Fibroblast of the conjunctiva (primary cell): ENCODE measurements around the gene FAM107B.

Source experiments
- DNase-seq: peaks from one replicate; pipeline ENCODE4 v3.0.0-alpha.2; 2010; ENCODE audit warnings: low read depth

Gene FAM107B

DNA sequence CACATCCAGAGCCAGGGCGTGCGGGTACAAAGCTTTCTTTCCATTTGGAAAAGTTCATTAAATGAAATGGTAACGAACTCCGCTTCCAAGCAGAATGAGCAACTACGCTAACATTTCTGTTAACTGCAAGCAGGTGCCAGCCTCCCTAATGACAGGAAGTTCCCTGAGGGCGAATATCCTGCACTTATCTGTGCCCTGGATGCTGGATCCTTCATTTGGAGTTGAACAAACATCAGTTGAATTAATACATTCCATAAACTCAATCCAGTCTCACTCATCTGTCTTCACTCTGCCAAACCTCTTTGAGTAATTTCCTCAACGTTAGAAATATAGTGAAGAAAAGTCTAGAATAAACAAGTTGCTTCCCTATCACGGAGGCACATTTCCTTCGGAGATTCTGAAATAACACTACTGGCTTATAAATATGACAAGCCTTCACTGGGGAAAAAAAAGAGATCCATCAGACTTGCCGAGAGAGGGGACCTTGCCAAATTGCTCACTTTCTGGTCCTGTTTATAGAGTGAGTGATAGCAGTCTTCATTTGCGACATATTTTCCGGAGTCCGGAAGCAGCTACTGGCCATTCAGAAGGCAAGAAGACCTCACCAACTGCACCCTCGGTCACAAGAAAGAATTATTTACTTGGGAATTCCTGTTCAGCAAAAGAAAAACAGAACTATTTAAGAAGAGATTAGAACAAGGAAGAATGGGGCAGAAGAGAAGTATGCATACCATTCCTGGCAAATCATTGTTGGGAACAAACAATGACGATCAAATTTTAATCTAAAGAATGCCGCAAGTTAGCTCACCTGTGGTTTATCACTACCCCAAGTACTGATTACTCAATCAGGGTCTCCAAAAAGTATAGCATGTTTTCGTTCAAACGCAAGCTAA lies 196.4 kb downstream of the FAM107B start:
- no peak for DNase-seq

DNA sequence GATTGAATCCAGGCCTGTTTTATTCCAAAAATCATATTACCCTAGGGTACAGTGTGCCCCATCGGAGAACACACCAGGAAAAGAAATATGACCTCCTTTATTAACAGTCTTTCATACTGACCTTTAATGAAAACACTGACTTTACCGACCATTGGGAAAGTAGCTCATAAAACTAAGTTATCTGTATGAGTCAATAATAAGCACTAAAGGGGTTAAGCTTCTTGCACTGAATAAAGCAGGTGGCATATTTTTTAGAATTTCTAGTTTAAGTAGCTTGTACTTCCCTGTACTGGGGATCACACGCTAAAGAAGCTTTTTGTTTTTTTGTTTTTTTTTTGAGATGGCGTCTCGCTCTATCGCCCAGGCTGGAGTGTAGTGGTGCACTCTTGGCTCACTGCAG lies 199.8 kb downstream of the FAM107B start:
- no peak for DNase-seq

DNA sequence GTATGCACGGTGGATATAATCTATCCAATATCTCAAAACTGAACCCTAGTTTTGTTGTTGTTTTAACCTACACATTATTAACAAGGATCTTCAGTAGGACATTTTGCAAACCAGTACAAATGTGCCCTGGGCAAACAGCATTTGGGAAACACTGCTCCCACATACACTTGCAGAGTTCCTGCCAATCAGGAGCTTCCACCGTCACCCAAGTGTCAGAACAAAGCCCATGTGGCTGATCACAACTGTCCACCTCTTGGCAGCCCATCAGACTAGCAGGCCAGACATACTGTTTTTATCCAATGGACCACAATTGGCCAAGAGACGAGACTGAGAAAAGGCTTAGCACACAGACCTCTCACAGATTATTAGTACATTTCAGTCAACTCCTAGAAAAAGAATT lies 200.4 kb downstream of the FAM107B start:
- no peak for DNase-seq

DNA sequence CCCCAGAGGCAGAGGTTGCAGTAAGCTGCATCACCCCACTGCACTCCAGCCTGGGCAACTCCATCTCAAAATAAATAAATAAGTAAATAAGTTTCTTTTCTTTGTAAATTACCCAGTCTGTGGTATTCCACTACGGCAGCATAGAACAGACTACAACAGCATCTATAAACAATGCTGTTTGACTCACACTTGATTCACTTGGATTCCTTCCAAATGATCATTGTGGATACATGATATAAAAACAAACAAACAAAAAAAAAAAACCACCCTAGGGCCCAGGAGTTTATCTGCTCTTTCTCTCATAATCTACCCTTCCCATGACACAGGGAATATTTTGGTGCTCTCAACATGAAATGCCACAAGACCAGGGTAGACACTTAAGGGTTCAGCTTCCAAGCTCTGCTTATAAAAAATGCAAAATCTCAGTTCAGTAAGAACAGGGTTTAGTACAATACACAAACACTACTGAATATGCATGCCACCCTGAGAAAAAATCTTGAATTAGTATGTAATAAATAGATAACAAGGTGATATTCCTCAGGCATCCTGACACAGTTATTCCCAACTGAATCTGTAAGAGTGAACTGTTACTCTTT lies 200.9 kb downstream of the FAM107B start:
- DNase-seq = no peak

DNA sequence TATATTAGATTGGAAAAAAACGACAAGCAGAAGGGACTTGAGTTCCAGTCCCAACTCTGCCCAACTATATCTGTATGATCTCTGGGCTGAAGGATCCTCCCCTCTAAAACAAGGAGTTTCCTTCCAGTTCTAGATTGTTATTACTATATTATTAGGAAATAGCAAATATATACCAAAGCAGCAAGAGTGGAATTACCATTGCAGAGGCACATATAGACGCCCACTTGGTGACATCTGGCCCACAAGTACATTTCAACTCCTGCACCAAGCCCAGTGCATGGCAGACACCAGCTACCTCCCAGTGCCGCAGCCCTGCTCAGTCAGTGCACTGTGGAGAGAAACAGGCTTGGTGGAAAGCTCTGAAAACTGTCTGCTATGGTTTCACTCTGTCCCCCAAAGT lies 201.9 kb downstream of the FAM107B start:
- no peak for DNase-seq

DNA sequence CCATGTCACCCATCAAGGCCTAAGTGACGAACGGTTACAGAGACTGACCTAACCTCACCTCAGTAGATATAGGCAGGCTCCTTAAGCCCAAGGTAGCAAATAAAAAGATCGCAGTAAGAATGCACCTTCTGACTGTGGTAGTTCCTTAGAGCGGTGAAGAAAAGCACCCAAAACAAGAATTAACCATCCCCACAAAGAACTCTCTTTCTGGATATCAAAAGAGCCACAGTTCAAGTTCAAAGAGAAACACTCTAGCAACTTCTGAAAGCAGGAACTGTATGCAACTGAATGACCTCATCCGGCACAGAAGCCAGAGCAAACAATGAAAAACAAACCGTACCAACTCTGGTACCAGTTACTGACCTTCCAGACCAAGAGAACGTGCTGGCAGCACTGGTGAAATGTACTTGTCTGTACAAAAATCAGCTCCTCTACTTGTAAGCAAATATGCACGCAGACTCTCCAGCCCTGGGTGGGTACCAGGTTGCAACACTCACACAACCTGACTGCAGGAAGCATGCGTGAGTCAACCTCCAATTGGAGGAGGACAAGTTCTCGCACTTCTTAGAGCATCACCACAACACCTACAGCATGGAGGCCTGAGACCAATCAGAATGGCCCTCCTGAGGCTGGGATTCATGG lies 202.7 kb downstream of the FAM107B start:
- no peak for DNase-seq

DNA sequence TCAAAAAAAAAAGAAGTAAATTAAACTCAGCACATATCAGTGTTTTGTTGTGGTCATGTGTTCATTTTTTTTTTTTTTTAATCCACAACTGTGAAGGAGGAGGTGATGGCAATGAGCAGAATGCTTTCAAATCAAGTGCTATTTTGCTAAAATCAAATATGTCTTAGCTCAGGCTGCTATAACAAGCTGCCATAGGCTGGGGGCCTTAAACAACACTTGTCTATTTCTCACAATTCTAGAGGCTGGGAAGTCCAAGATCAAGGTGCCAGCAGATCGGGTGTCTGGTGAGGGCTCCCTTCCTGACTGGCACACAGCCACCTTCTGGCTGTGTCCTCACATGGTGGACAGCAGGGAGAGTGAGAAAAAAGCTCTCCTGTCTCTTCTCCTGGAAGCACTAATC lies 203.9 kb downstream of the FAM107B start:
- no peak for DNase-seq

DNA sequence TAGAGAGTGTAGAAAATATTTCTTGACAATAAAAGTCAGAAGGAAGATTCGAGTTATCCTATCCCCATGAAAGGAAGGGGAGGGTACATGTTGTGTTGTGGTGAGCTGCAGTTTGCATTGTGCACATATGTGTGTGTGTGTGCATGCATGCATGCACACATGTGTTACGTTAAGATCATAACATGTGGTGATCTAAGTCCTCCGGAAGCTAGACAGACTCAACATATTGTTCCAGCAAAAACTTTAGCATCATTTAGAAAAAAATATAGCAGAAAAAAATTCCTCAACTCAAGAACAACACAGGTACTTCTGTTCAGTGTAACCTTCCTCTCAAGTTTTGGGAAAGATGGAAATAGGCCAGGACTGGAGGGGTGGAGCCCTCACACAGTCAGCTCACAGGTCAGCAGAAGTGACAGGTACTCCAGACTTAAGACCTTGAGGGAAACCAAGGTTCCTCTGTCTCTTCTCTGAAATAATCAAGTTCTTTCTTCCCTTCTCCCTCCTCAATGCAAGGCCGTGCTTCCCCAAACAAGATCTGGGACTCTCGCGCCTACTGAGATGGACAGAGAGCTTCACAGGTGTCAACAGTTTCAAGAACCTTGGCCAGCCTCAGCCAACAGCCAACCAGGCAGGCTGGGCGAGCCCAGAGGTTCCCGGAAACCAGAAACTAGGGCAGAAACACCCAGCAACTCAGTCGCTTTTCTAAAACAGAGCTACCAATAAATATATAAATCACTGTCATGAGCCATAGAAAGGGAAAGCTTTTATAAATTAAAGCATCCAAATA lies 205.2 kb downstream of the FAM107B start:
- DNase-seq = no peak

DNA sequence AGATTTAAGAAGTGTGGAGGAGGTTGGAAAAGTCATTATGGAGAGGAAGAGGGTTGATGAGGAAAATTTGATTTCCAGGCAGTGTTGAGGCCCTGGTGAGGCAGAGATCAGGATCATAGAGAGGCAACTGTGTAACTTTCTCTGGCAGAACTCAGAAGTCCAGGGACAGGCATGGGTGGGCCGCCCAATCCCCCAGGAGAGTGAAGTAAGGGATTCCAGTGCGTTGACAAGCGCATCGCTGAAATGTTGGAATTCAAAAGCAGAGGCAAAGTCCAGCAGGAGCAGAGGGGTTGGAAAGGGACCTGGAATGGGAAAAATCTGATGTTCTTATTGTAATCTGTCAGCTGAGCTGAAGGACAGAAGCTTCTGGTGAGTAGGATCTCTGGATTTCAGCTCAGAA lies 207.3 kb downstream of the FAM107B start:
- no peak for DNase-seq

DNA sequence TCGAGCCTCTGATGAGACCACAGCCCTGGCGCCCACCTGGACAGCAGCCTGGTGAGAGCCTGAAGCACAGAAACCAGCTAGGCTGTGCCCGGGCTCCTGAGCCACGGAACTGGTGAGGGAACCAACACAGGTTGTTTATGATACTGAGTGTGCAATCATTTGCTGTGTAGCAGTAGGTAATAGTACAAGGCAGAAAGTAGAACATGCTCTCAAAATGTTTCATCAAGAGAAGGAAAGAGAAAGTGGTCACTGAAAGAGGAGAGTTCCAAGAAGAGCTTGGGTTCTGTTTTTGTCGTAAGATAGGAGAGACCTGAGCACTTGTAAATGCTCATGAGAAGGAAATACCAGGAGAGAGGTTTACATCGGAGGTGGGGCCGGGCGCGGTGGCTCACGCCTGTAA lies 208.2 kb downstream of the FAM107B start:
- DNase-seq = no peak

DNA sequence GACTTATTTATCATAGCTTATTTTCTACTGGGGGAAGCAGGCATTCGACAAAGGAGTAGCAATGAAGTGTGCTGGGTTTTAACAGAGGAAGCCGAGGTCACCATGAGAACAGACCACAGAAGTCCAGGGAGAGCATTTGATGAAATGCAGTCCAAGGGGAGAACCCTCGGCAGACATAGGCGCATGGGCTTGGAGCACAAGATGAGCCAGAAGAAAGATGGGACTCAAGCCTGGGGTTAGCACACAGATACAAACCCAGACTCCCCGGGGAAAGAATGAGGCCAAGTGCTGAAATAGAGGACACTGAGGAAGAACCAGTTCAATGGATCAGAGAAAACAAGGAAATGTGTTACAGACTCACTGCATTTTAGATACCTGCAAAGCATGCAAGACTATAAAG lies 209.5 kb downstream of the FAM107B start:
- no peak for DNase-seq

DNA sequence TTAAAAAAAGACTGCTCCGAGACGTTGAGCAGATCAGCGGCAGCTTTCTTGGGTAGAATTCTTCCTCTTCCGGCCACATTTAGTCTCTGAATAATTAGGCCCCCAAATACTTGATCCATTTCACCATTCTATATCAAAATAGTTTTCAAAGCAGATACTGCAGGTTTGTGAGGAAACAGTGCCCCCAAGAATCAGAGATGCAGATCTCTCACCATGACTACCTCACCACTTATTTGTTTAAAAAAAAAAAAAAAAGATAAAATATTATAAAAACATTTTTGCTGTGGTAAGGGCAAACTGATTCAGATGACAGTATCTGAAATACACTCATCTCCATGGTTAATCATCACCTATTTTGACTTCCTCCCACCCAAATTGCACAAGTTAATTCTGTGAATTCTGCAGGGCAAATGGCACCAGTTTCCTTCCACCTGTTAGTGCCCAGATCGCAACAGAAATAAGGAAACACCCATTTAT lies 210.4 kb downstream of the FAM107B start:
- DNase-seq = no peak

DNA sequence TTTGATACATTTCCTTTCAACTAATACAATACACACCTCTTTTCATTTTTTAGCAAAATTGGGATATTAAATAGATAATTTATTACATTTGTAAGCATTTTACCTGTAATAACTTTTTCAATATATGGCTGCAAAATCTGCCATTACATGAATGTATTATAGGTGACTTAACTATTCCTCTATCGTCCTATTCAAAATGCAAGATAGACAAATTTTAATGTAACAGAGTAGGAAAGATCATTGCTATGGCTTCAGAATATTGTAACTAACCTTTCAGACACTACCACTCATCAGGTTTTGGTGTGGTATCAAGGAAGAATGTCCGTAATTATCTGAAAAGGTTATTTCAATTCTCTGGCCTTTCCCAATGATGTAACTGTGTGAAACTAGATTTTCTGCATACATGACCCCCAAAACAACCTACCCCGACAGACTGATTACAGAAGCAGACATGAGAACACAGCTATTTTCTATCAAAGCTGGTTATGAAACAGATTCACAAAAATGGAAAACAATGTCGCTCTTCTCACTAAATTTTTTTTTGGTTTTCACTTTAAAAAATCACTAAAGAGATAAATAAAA lies 211.2 kb downstream of the FAM107B start:
- no peak for DNase-seq

DNA sequence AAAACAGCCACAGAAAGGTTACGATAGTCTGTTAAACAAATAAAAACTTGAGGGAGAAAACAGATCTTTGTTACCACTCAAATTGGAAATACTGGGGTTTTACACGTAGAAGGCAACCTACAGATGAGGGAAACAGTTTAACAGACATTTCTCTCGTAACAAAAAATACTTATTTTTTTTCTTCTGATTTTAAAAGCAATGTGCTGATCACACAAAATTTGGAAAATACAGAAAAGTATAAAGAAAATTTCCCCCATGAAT lies 211.7 kb downstream of the FAM107B start:
- DNase-seq = no peak

DNA sequence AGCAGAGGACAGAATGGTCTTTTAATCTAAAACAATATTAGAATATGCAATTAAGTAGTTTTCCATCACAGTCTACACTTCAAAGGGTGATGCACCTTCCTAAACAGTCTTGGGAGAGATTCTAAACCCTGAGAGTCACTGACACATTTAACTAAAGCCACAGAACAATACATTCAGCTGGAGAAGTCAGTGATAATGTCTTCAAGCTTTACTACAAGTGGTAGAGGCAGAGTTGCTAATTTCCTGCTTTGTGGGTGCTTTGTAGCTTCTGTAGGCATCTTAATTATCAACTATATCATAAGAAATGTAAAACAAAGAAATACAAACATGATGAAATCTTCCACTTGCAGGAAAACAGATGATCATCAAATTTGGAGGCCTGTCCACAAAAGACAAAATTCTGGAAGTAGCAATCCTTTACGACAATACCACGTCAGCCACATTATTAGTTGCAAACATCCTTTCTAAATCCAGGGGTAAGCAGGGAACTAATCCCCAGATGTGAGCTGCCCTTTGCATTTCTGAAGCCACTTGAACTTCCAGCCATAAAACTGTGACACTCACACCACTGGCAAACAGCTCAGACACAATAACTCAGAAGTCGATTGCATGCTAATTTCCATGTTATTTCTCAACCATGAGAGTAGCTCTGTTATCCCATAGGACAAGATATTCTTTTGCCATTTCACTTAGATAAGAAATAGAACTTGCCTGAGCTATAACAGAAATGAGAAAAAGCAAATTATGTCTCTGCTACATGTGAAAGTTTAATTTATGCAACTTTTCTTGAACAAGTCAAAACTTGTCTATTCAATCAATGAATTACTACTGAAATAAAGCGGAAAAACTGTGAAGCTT lies 212.2 kb downstream of the FAM107B start:
- no peak for DNase-seq

DNA sequence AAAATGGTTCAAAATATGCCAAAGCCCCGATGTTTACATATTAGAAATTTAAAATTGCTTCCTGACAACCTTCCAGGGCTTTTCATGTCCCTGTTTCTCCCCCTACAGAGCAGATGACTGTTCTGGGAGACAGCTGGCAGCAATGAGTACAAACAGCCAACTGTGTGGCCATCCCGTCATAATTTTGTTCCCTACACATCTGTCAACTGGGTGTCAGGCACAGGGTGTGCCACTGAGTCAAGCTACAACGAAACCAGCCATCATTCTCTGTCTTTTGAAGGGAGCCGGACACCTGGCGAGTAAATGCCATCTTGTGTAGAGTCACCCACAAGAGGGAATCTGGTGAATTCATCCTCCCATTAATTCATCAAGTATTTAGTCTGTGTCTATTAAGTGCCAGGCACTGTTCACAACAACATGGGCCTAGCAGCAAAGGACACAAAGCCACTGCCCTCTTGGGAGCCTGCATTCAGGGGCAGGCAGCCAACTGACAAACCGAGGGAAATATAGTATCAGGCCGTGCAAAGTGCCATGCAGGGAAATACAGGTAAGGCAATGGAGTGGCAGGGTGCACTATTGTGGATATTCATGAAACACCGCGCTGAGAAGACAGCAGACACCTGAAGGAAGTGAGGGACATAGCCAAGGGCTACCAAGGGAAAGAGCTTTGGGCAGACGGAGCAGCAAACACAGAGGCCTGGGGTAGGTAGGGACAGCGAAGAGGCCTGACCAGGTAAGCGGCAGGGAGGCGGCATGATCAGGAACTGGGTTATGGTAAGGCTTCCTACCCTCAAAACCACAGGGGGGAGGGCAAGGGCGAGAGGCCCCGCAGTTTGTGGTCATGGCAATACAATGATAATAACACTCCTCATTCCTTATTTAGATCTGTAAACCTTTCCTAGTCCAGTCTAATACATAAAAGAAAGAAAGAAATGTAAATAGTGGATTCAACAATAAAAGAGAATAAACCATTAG lies 213.6 kb downstream of the FAM107B start:
- no peak for DNase-seq

DNA sequence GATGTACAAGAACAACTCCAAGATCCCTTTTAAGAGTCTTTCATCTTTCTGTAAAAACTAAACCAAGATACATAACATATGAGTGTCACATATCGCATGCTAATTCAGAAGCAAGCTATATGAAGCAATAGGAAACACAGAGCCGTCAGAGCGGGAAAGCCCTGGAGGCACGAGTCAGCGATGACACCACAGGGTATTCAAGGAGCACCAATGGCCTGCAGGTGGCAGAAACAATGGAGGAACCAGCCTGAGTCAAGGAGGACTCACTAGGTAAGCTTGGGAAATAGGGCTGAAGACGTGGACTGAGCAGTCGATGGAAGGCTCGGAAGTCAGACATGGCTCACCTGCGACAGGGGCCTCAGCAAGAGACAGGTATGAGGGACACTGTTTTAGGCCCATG lies 214.4 kb downstream of the FAM107B start:
- DNase-seq = no peak

DNA sequence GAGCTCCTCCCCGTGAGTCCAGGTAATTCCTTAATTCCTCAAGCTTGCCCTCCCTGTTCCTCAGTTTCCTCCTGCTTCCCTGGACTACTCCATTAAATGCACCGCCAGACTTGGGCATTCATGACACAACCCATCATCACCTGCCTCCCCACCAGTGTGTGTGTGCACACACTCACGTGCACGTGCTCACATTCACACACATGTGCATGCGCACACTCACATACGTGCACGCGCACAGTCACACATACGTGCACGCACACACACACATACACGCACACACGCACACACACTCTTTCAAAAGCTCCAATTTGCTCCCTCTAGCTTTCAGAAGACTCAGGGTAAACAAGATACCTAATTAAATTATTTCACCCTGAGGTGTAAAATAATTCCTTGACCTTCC lies 216.7 kb downstream of the FAM107B start:
- DNase-seq = no peak

DNA sequence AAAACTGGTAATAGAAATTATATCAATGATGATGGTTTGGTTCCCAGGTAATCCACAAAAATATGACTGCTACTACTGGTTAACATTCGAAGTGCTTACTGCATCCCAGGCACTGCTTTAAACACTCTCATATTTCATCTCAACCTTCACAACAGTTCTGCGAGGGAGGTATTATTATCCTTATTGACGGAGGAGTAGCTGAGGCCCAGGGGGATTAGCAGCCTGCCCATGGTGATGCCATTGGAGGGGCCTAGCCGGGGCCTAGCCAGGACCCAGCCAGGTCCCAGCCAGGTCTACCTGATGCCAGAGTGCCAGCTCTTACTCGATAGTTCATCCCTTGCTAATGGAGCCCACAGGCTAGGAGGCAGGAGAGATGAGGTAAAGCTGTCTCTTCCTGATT lies 217.1 kb downstream of the FAM107B start:
- DNase-seq = no peak
